ENCODE data around the gene CARNS1. TPM values are rescaled to one million over a fixed set of nuclear protein-coding genes. Genes with fewer than 3 reads are reported as not detected.

Gene CARNS1
- total RNA-seq, 1 experiment from 2014 or later: 1.3 TPM

- TF ChIP-seq CREB1 (CRISPR knock-in tag; IDR thresholded peaks at IDR 0.05): no peak
- TF ChIP-seq, protein P1, sequence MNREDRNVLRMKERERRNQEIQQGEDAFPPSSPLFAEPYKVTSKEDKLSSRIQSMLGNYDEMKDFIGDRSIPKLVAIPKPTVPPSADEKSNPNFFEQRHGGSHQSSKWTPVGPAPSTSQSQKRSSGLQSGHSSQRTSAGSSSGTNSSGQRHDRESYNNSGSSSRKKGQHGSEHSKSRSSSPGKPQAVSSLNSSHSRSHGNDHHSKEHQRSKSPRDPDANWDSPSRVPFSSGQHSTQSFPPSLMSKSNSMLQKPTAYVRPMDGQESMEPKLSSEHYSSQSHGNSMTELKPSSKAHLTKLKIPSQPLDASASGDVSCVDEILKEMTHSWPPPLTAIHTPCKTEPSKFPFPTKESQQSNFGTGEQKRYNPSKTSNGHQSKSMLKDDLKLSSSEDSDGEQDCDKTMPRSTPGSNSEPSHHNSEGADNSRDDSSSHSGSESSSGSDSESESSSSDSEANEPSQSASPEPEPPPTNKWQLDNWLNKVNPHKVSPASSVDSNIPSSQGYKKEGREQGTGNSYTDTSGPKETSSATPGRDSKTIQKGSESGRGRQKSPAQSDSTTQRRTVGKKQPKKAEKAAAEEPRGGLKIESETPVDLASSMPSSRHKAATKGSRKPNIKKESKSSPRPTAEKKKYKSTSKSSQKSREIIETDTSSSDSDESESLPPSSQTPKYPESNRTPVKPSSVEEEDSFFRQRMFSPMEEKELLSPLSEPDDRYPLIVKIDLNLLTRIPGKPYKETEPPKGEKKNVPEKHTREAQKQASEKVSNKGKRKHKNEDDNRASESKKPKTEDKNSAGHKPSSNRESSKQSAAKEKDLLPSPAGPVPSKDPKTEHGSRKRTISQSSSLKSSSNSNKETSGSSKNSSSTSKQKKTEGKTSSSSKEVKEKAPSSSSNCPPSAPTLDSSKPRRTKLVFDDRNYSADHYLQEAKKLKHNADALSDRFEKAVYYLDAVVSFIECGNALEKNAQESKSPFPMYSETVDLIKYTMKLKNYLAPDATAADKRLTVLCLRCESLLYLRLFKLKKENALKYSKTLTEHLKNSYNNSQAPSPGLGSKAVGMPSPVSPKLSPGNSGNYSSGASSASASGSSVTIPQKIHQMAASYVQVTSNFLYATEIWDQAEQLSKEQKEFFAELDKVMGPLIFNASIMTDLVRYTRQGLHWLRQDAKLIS (CRISPR knock-in tag; IDR thresholded peaks at IDR 0.05; ENCODE audit: borderline replicate concordance): no peak
These were observed 19.3 kb upstream of the CARNS1 start (continued) for GRCh38 chr11:67396259-67396581.

GRCh38 chr11:67396587-67397389 lies 18.7 kb upstream of the CARNS1 start:
- peak overlapping the region; percentile 93 for H3K27ac Mint-ChIP-seq
- peaks cover 24% of the 10 kb centered on the region for H3K36me3 Mint-ChIP-seq
- POLR2A ChIA-PET: interaction anchor here (0.5 to 1.9 kb wide), 8 partner anchors 10 to 278 kb away, joined by 3 to 7 read pairs (median 4); partner anchors contain the start of genes KDM2A, PTPRCAP and RPS6KB2
- no peaks in the 10 kb centered on the region for H3K27me3 Mint-ChIP-seq (ENCODE audit: low read depth)
- CTCF ChIA-PET: interaction anchor here (0.7 to 2.0 kb wide), 11 partner anchors 15 to 135 kb away, joined by 3 to 15 read pairs (median 5); partner anchors contain the start of genes POLD4 and TMEM134
- ATAC-seq: peak; percentile 38
- peak; percentile 58 for DNase-seq (ENCODE audit: low spot score)
- peak; percentile 72; the same call in 1 of the 2 replicates for TF ChIP-seq ZBTB21 (CRISPR knock-in tag; IDR thresholded peaks at IDR 0.05; ENCODE audit: borderline replicate concordance)
- TF ChIP-seq ZNF219 (CRISPR knock-in tag; IDR thresholded peaks at IDR 0.05; ENCODE audit: borderline replicate concordance): no peak
- peak overlapping the region; percentile 45 for H3K4me3 Mint-ChIP-seq
- H3K9me3 Mint-ChIP-seq: no peaks in the 10 kb centered on the region
- peaks cover 38% of the 10 kb centered on the region for H3K4me1 Mint-ChIP-seq

DNA sequence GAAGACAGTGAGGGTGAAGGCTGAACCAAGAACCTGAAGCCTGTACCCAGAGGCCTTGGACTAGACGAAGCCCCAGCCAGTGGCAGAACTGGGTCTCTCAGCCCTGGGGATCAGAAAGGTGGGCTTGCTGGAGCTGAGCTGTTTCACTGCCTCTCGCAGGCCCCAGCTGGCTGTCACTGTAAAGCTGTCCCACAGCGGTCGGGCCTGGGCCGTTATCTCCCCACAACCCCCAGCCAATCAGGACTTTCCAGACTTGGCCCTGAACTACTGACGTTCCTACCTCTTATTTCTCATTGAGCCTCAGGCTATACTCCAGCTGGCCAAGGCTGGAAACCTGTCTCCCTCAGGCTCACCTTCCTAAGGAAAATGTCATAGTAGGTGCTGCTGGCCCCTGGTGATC lies 17.9 kb upstream of the CARNS1 start:
- DNase-seq (ENCODE audit: low spot score) (no peak), ATAC-seq (no peak)
- ChIA-PET POLR2A (interaction anchor here (0.6 to 1.9 kb wide), 4 partner anchors 23 to 278 kb away, joined by 3 to 7 read pairs (median 5); partner anchors contain the start of genes KDM2A, PTPRCAP and RPS6KB2), CTCF (interaction anchor here (1.4 to 2.0 kb wide), 3 partner anchors 16 to 72 kb away, joined by 5 to 15 read pairs (median 8); partner anchors contain the start of gene TMEM134)
- Mint-ChIP-seq H3K27ac (peak overlapping the region; percentile 72), H3K36me3 (peaks cover 24% of the 10 kb centered on the region), H3K27me3 (ENCODE audit: low read depth) (no peaks in the 10 kb centered on the region), H3K4me1 (peaks cover 42% of the 10 kb centered on the region), H3K9me3 (no peaks in the 10 kb centered on the region), H3K4me3 (0 out of 2 replicates have a peak overlapping the region, but pooled peaks have one; percentile 22)
- TF ChIP-seq ZNF219 (CRISPR knock-in tag; IDR thresholded peaks at IDR 0.05; ENCODE audit: borderline replicate concordance) (no peak), ZNF396 (CRISPR knock-in tag; IDR thresholded peaks at IDR 0.05; ENCODE audit: borderline replicate concordance) (no peak), TEAD1 (CRISPR knock-in tag; IDR thresholded peaks at IDR 0.05) (no peak), NR1H2 (CRISPR knock-in tag; IDR thresholded peaks at IDR 0.05) (no peak), FOXP4 (CRISPR knock-in tag; IDR thresholded peaks at IDR 0.05) (no peak), SMAD3 (CRISPR knock-in tag; IDR thresholded peaks at IDR 0.05; ENCODE audit: borderline replicate concordance) (no peak)
- TF ChIP-seq, protein P2, sequence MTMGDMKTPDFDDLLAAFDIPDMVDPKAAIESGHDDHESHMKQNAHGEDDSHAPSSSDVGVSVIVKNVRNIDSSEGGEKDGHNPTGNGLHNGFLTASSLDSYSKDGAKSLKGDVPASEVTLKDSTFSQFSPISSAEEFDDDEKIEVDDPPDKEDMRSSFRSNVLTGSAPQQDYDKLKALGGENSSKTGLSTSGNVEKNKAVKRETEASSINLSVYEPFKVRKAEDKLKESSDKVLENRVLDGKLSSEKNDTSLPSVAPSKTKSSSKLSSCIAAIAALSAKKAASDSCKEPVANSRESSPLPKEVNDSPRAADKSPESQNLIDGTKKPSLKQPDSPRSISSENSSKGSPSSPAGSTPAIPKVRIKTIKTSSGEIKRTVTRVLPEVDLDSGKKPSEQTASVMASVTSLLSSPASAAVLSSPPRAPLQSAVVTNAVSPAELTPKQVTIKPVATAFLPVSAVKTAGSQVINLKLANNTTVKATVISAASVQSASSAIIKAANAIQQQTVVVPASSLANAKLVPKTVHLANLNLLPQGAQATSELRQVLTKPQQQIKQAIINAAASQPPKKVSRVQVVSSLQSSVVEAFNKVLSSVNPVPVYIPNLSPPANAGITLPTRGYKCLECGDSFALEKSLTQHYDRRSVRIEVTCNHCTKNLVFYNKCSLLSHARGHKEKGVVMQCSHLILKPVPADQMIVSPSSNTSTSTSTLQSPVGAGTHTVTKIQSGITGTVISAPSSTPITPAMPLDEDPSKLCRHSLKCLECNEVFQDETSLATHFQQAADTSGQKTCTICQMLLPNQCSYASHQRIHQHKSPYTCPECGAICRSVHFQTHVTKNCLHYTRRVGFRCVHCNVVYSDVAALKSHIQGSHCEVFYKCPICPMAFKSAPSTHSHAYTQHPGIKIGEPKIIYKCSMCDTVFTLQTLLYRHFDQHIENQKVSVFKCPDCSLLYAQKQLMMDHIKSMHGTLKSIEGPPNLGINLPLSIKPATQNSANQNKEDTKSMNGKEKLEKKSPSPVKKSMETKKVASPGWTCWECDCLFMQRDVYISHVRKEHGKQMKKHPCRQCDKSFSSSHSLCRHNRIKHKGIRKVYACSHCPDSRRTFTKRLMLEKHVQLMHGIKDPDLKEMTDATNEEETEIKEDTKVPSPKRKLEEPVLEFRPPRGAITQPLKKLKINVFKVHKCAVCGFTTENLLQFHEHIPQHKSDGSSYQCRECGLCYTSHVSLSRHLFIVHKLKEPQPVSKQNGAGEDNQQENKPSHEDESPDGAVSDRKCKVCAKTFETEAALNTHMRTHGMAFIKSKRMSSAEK (CRISPR knock-in tag; IDR thresholded peaks at IDR 0.05; ENCODE audit: borderline replicate concordance): no peak
- TF ChIP-seq, protein P3, sequence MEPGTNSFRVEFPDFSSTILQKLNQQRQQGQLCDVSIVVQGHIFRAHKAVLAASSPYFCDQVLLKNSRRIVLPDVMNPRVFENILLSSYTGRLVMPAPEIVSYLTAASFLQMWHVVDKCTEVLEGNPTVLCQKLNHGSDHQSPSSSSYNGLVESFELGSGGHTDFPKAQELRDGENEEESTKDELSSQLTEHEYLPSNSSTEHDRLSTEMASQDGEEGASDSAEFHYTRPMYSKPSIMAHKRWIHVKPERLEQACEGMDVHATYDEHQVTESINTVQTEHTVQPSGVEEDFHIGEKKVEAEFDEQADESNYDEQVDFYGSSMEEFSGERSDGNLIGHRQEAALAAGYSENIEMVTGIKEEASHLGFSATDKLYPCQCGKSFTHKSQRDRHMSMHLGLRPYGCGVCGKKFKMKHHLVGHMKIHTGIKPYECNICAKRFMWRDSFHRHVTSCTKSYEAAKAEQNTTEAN (CRISPR knock-in tag; IDR thresholded peaks at IDR 0.05): no peak
- TF ChIP-seq, protein P1 (CRISPR knock-in tag; IDR thresholded peaks at IDR 0.05; ENCODE audit: borderline replicate concordance): no peak
- TF ChIP-seq, protein P4, sequence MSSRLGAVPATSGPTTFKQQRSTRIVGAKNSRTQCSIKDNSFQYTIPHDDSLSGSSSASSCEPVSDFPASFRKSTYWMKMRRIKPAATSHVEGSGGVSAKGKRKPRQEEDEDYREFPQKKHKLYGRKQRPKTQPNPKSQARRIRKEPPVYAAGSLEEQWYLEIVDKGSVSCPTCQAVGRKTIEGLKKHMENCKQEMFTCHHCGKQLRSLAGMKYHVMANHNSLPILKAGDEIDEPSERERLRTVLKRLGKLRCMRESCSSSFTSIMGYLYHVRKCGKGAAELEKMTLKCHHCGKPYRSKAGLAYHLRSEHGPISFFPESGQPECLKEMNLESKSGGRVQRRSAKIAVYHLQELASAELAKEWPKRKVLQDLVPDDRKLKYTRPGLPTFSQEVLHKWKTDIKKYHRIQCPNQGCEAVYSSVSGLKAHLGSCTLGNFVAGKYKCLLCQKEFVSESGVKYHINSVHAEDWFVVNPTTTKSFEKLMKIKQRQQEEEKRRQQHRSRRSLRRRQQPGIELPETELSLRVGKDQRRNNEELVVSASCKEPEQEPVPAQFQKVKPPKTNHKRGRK (CRISPR knock-in tag; IDR thresholded peaks at IDR 0.05; ENCODE audit: borderline replicate concordance): no peak

Data from WTC11 (cell line).